Right ventricle myocardium inferior (tissue), 1 donor: Measurements from ENCODE around the gene AGBL1. TPM values are rescaled to one million over a fixed set of nuclear protein-coding genes. Genes with fewer than 3 reads are reported as not detected.

ENCODE experiments used
- ATAC-seq: fragments of 200-7000 bp; cut with Tn5 transposase; one replicate; pipeline ENCODE4 v1.9.1; 2020; ENCODE audit warnings: mild to moderate bottlenecking, moderate library complexity
- DNase-seq: peaks from one replicate; pipeline ENCODE4 v3.0.0; 2021; ENCODE audit errors: missing footprints
- intact Hi-C: fragments of 100-400 bp; cut with DNase I; formaldehyde crosslinking; loops from one replicate; pipeline ENCODE4 v1.11.0; 2022
- total RNA-seq: library from RNA; stranded (reverse); fragmentation: NEBNext Ultra II Directional; extraction: Animal tissue kit (Norgen Biotek cat#: 25700); gene quantifications from one replicate; pipeline ENCODE4 v1.2.1, GENCODE V29; 2021
- donor health status: DM: no; HTN: yes; CAD: no; lungs with severe emphysema.

The AGBL1 gene
- total RNA-seq, 1 donor from 2014 or later: not detected

DNA sequence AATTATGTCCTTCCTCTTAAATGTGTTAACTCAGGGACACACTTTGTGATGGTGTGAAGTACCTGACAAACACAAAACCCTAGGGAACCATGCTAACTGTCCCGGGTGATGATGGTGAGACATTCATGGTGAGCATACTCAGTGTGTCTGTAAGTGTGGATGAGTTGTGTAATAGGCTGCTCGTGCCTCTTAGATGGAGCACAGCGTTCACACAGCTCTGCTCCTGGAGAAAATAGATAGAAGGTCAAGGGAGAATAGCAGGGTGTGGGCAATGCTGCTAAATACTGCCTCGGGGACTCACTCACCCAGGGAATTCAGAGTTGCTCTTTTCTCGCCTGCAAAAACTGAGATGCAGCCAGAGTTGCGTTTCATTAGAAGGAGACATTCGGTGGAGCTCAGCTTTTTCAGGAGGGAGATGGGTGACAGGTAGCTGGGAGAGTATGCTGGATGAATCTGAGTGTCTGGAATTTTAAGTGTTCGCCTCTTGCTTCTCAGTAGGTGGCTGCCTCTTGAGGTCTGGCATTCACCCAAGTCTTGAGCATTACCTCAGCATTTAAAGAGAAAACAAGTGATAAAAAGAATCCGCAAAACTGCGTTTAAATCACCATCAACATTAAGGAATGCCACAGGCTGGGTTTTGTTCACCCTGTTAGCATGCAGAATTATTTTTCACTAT, 813.2 kb downstream of the AGBL1 start:
- intact Hi-C loops: no loop called here
- no peak for ATAC-seq
- no peak for DNase-seq

DNA sequence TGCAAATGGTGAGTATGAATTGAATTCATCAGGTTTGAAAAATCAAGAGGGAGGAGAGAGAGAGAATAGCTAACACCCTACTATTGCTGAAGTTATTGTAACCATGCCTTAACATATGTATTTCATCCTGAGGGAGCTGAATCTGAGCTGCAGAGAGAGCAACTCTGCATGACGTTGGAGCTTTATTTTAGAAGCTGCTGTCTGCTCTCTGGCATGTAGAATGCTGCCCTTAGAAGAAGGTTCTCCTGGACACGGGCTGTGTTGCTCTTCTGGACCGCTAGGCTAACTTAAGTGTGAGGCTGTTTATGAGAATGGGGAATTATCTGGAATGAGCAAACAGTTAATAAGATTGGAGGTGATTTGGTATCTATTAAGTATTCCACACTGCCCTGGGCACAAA, 814.6 kb downstream of the AGBL1 start:
- DNase-seq: no peak
- intact Hi-C loops: no loop called here
- ATAC-seq: peak; percentile 71

- no peak for DNase-seq
- intact Hi-C loops: no loop called here
- ATAC-seq: no peak
Observed at GRCh38 chr15:86903642-86904421, 824.2 kb downstream of the AGBL1 start.

DNA sequence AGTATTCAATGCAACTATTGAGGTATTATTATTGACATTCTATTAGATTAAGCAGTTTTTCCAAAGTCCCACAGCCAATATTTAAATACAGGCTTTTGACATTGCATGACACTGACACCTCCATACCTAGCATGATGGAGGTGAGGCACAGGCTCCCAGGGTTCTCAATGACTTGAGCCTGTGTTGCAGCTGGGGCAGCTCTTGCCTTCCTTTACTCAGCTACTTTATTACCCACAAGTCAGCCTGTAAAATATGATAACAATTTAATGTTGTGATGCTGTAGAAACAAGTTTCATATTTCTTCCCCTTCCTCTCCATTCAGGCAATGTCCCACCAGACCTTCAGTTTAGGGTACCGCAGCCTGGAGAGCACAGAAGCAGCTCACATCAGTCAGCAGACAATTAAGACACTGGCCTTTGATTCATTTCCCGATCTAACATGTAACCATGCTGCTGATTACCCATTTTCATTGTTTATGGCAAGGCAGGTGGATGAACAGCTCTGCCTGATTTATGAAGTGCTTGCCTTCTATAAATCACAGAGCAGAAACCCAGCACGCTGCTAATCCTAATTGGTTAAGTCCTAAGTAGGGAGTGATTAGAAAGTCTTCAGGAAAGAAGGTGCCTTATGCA, 826.1 kb downstream of the AGBL1 start:
- DNase-seq (no peak), ATAC-seq (no peak)
- intact Hi-C loops: no loop called here

DNA sequence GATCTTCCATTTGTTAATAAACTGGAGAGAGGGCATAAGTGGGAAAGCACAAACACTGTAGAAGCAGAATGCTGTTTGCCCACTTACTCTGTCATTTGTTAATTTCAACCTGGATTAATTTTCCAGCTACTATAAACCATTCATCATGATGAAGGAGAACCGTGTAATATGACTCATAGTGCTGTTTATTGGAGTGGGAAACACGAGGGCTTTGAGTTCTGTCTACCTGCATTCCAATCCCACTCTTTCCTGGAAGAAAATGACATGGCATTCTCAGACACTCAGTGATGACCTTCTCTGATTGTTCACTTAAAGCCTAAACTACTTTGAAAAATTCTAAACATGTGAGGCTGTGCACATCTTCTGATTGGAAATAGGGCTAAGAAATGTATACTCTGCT, 826.7 kb downstream of the AGBL1 start:
- ATAC-seq (no peak), DNase-seq (no peak)
- intact Hi-C loops: no loop called here

DNA sequence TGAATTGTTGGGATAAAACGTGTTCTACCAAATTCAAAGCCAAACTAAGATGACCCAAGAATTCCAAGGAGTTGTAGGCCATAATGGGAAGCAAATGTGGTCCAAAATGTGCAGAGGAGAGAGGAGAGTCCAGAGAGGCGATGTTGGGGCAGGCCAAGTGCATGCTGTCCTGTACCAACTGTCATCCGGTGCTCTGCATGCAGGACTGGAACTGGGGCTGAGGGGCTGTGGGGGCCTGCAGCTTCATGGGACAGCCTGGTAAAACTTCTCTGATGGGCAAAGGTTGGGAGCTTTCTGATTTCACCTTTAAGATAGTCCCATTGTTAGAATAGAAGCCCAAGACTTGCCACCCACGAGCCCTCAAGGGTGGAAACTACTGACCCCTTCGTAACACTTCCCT, 831.4 kb downstream of the AGBL1 start:
- intact Hi-C loops: loop anchor here (10.0 kb wide), 2 partner anchors 286 to 1334 kb away; no protein-coding TSS in a partner anchor
- ATAC-seq (no peak), DNase-seq (no peak)

DNA sequence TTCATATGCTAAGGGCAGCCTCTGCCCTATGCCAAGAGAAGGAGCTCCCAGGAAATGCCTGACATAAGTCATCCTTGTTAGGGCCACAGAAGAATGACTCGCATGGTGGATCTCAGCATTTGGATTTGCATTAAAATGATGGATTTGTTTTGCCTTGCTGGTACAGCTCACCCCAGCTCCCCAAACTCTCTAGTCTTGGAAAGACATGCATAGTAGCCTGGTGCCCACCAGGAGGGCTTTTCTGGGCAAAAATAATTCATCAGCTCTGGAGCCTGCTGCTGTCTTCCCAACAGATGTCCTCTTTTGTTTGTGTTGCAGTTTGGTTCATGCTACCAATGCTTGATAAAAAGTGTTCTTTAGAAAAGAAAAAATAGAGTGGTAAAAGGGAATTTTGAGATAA, 833.0 kb downstream of the AGBL1 start:
- ATAC-seq (no peak), DNase-seq (no peak)
- intact Hi-C loops: loop anchor here (10.0 kb wide), 2 partner anchors 288 to 1332 kb away; no protein-coding TSS in a partner anchor

GRCh38 chr15:86915811-86916331, 836.2 kb downstream of the AGBL1 start:
- intact Hi-C loops: loop anchor here (5.0 to 10.0 kb wide), 3 partner anchors 291 to 1329 kb away; no protein-coding TSS in a partner anchor
- DNase-seq (no peak), ATAC-seq (peak; percentile 63)

DNA sequence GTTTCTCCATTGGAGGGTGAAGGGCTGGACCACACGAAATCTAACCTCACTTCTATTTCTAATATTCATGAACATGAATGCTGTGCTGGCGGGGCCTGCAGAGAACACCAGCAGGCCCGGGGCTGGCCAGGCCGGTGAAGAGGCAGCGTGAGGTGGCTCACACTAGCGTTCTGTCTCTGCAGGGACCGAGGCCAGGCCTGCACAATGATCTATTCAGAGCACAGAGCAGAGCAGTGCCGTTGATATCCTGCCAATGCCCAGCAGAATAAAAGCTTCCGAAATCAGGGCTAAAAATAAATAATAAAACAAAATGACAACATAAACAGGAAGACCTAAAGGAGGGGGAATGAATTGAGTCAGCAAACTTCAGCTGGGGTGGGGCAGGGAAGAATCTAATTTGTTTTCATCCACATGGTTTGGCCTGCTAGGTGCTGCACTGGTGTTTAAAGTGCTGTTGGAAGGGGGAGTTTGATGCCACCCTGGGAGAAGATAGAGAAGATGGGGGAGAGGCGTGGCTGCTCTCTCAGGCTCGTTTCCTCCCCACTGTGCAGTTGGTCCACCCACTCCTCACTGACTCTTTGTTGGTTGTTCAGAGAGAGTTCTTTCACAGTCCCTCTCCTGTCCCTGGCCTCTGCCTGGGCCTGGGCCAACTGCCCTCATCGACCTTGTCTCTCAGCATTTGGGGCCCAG, 837.1 kb downstream of the AGBL1 start:
- peak; percentile 76 for DNase-seq
- ATAC-seq: peak; percentile 91
- intact Hi-C loops: loop anchor here (5.0 to 10.0 kb wide), 3 partner anchors 292 to 1328 kb away; no protein-coding TSS in a partner anchor

GRCh38 chr15:86917361-86917671, 837.6 kb downstream of the AGBL1 start:
- DNase-seq: no peak
- intact Hi-C loops: loop anchor here (5.0 to 10.0 kb wide), 3 partner anchors 293 to 1327 kb away; no protein-coding TSS in a partner anchor
- no peak for ATAC-seq

GRCh38 chr15:86919581-86919980, 839.9 kb downstream of the AGBL1 start:
- intact Hi-C loops: loop anchor here (5.0 to 10.0 kb wide), 3 partner anchors 295 to 1325 kb away; no protein-coding TSS in a partner anchor
- DNase-seq (no peak), ATAC-seq (peak; percentile 27)

DNA sequence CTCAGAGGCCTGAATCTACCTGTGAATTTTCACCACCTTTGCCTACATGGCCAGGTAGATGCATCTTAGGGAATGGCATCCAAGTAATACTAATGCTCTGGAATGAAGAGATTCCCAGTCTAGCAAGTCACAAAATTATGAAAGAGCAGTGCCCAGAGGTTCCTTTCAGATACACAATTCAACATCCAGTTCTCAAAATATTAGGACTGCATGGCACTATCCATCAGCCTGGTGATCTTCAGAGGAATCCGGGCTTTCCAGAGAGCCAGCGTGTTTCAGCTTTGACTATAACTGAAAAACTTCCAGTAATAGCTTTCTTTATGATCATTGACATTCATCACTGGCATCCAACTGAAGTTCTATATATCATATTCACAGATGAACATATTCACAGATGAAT, 849.8 kb downstream of the AGBL1 start:
- no peak for ATAC-seq
- DNase-seq: no peak
- intact Hi-C loops: no loop called here

DNA sequence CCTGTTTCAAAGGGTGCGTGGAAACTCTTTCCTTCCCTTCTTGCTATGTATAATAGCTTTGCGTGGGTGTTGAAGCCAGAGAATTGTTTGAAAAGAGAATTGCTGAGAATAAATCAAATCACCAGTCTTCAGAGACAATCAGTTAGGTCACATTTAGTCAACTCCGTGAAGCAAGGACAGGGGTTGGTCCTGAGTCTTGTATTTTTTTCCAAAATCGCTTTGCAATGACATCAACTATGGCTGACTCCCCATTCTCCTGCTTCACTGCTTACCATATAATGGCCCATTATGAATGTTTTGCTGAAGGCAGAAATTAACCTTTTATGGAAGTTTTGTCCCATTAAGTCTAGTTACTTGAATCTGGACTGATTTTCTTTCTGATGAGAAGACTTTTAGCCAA, 852.8 kb downstream of the AGBL1 start:
- ATAC-seq: no peak
- intact Hi-C loops: no loop called here

GRCh38 chr15:86935841-86936240, 856.2 kb downstream of the AGBL1 start:
- intact Hi-C loops: no loop called here
- ATAC-seq (no peak), DNase-seq (no peak)

More for the DNA sequence above, 852.8 kb downstream of the AGBL1 start:
- DNase-seq: no peak

- intact Hi-C loops: no loop called here
- ATAC-seq (no peak), DNase-seq (no peak)
Observed at GRCh38 chr15:86942285-86942684, 862.6 kb downstream of the AGBL1 start.

DNA sequence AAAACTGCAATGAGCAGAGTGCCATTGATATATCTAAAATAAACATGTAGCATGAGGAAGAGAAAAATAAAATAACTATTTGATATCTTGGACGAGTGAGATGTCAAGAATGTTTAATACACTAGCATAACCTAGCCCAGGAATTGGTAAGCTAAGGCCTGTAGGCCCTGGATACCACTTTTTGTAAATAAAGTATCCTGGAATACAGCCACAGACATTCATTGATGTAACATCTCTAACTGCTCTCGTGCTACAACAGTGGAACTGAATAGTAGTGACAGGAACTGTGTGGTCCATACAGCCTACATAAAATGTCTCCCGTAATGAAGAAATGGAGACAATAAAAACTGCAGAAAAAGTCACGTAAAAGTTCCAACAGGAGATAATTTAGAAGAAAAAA, 869.0 kb downstream of the AGBL1 start:
- intact Hi-C loops: no loop called here

DNA sequence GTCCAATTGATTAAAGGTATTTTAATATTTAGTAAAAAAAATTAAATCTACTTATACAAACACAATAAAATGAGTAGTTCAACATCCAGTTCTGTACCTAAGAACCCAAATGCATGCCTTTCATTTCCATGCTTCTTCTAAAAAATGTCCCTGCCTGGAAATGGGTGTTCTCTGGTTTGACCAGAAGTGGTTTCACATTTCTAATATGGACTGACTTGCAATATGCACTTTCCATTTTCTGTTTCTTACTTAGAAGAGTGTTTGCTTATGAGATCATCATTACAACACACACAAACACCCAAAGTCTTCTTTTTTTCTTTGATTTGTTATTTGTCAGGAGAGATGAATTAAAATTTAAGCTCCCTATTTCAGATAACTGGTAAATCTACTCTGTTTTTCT, 879.6 kb downstream of the AGBL1 start:
- ATAC-seq: no peak
- no peak for DNase-seq
- intact Hi-C loops: no loop called here

More for the DNA sequence above, 869.0 kb downstream of the AGBL1 start:
- no peak for ATAC-seq
- no peak for DNase-seq

GRCh38 chr15:86961669-86962068, 882.0 kb downstream of the AGBL1 start:
- ATAC-seq: no peak
- intact Hi-C loops: no loop called here

DNA sequence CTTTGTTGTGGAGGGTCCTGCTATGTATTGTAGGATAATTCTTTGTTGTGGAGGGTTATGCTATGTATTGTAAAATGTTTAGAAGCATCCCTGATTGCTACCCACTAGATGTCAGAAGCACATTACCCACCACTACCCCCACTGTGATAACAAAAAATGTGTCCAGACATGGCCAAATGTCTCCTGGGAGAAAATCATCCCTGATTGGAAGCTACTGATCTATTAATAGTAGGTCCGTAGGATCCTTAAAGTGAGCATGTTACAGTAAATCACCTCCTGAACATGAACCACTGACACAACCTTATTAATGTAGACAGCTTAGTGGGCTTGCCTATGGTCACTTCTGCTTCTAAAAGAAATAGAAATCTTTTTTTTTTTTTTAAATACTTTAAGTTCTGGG, 884.6 kb downstream of the AGBL1 start:
- intact Hi-C loops: no loop called here
- ATAC-seq: no peak
- DNase-seq: no peak

More at GRCh38 chr15:86961669-86962068, 882.0 kb downstream of the AGBL1 start:
- DNase-seq: no peak
